Loucy (cell line): Measurements from ENCODE around the gene PUDP.

Experiments used
- EZH2phosphoT487 ChIP-seq: fragments of 200-600 bp; IDR thresholded peaks from 2 replicates; pipeline ENCODE4 v1.6.1; 2018; ENCODE audit warnings: antibody characterized with exemption, mild to moderate bottlenecking, moderate library complexity, borderline replicate concordance
- TF ChIP-seq, protein P1 (sequence below): fragments of 200-600 bp; sonication (generic); conservative IDR thresholded peaks from 2 replicates; pipeline ENCODE4 v1.5.1; 2014; ENCODE audit warnings: mild to moderate bottlenecking, antibody characterized with exemption, low read length

DNA sequence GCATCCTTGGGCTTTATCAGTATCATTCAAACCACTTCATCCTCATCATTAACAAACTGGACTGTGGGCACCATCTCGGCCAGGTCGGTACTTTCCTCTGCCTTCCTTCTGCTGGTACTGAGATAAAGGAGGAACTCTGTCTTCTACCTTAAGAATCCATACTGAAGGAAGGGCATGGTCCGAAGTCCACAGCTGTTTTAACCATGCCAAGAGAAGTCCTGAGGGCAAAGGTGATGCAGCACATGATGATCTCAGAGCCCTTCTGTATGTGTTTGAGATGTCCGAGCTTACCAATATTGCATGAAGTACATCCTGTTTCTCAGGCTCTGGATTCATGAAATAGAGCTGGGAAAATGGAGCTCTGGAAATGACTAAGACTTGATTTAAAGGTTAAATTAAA is 126.0 kb downstream of the PUDP start:
- TF ChIP-seq, protein P1, sequence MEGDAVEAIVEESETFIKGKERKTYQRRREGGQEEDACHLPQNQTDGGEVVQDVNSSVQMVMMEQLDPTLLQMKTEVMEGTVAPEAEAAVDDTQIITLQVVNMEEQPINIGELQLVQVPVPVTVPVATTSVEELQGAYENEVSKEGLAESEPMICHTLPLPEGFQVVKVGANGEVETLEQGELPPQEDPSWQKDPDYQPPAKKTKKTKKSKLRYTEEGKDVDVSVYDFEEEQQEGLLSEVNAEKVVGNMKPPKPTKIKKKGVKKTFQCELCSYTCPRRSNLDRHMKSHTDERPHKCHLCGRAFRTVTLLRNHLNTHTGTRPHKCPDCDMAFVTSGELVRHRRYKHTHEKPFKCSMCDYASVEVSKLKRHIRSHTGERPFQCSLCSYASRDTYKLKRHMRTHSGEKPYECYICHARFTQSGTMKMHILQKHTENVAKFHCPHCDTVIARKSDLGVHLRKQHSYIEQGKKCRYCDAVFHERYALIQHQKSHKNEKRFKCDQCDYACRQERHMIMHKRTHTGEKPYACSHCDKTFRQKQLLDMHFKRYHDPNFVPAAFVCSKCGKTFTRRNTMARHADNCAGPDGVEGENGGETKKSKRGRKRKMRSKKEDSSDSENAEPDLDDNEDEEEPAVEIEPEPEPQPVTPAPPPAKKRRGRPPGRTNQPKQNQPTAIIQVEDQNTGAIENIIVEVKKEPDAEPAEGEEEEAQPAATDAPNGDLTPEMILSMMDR: no peak
- TF ChIP-seq EZH2phosphoT487: no peak
